Thyroid gland (tissue), 4 donors: Measurements from ENCODE around the gene DIS3L2. TPM values are rescaled to one million over a fixed set of nuclear protein-coding genes. Genes with fewer than 3 reads are reported as not detected.
"Not testable (repeated sequence)": the region's sequence is repeated elsewhere in the genome, so short reads cannot be mapped to it uniquely, and the experiment has no call there.

Experiments
- DNase-seq, 2 donors: peaks; one replicate each; pipeline ENCODE4 v3.0.0-alpha.2; 2019
- H3K27ac ChIP-seq, 3 donors: fragments of 200-600 bp; sonication (generic); 1 replicate in 2 of 3; 2 replicates in 1 of 3; pipeline ENCODE4 v1.5.1; 2016 to 2019; ENCODE audit warnings: mild to moderate bottlenecking in 1 of 3, moderate library complexity in 1 of 3
- H3K27me3 ChIP-seq: fragments of 200-600 bp; sonication (generic); one replicate; pipeline ENCODE4 v1.5.1; 2019
- H3K36me3 ChIP-seq, 2 donors: fragments of 200-600 bp; sonication (generic); one replicate each; pipeline ENCODE4 v1.5.1; 2016 to 2019
- H3K4me1 ChIP-seq, 2 donors: fragments of 200-600 bp; sonication (generic); one replicate each; pipeline ENCODE4 v1.5.1; 2017 to 2019
- H3K4me3 ChIP-seq, 3 donors: fragments of 200-600 bp; sonication (generic); replicated peaks in 1 of 3; 1 replicate in 2 of 3; 2 replicates in 1 of 3; pipeline ENCODE4 v1.5.1; 2016; ENCODE audit warnings: mild to moderate bottlenecking in 1 of 3
- H3K9me3 ChIP-seq: fragments of 200-600 bp; sonication (generic); one replicate; pipeline ENCODE4 v1.5.1; 2017
- POLR2A ChIP-seq, 2 donors: fragments of 450-650 bp; IDR thresholded peaks; one replicate each; pipeline ENCODE4 v1.6.1; 2017; ENCODE audit warnings: antibody characterized with exemption in 2 of 2, mild to moderate bottlenecking in 2 of 2, moderate library complexity in 1 of 2
- WGBS, 2 donors: methylation state at CpG; one replicate each; pipeline ENCODE4 v1.1.5; 2017; 5-methylcytosine and 5-hydroxymethylcytosine counted together
- intact Hi-C: fragments of 100-400 bp; cut with DNase I; formaldehyde crosslinking; loops from one replicate; pipeline ENCODE4 v1.15.1; 2023
- total RNA-seq, 4 donors: library from RNA; depleted of rRNA; stranded (reverse); fragments of >200 nt; gene quantifications; one replicate each; pipeline ENCODE4 v1.2.3, GENCODE V29; 2016
- TF ChIP-seq, protein P1 (sequence below), 6 experiments: fragments of 200-600 bp in 3 of 6; fragments of 450-650 bp in 3 of 6; sonication (generic) in 3 of 6; IDR thresholded peaks; one replicate each; pipeline ENCODE4 v1.5.1; 2016 to 2019; ENCODE audit warnings: antibody characterized with exemption in 6 of 6, mild to moderate bottlenecking in 2 of 6, inconsistent platforms in 1 of 6, moderate library complexity in 1 of 6

DIS3L2 gene
- total RNA-seq, 4 donors from 2014 or later, result 42.2 to 68.7 (median 50.3) TPM

DNA sequence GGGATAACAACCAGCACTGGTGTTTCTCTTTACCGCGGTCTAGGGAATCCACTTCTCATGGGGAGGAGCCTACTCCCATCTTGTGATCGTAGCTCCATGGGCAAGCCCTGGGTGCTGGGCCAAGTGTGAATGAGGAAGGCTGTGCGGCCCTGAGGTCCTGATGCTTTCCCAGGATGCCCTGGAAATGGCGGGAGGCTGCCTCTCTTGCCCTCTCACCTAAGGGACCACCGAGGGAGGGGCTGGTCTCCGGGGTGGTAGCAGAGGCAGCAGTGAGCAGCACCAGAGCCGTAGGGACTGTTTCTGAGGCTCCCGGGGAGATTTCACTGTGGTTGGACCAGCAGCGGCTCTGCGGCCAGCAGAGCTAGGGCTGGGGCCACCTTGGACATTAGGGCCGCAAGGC is 19.8 kb upstream of the DIS3L2 start:
- WGBS, 2 donors, result 80 to 87% methylated on average over 12 of the region's 12 CpGs
- Histone ChIP-seq H3K36me3 (no peaks in the 10 kb centered on the region), H3K9me3 (no peaks in the 10 kb centered on the region), H3K4me1 (no peaks in the 10 kb centered on the region), H3K4me3 (no peak overlapping the region), H3K27ac (no peak overlapping the region), H3K27me3 (no peaks in the 10 kb centered on the region)
- no peak for DNase-seq
- intact Hi-C loops, result no loop called here
- TF ChIP-seq POLR2A (IDR thresholded peaks at IDR 0.05), result no peak
- TF ChIP-seq, protein P1, sequence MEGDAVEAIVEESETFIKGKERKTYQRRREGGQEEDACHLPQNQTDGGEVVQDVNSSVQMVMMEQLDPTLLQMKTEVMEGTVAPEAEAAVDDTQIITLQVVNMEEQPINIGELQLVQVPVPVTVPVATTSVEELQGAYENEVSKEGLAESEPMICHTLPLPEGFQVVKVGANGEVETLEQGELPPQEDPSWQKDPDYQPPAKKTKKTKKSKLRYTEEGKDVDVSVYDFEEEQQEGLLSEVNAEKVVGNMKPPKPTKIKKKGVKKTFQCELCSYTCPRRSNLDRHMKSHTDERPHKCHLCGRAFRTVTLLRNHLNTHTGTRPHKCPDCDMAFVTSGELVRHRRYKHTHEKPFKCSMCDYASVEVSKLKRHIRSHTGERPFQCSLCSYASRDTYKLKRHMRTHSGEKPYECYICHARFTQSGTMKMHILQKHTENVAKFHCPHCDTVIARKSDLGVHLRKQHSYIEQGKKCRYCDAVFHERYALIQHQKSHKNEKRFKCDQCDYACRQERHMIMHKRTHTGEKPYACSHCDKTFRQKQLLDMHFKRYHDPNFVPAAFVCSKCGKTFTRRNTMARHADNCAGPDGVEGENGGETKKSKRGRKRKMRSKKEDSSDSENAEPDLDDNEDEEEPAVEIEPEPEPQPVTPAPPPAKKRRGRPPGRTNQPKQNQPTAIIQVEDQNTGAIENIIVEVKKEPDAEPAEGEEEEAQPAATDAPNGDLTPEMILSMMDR (IDR thresholded peaks at IDR 0.05), result no peak

GRCh38 chr2:231942180-231942579 is 19.3 kb upstream of the DIS3L2 start:
- no peak for TF ChIP-seq POLR2A (IDR thresholded peaks at IDR 0.05)
- TF ChIP-seq, protein P1 (IDR thresholded peaks at IDR 0.05), result no peak
- 89 to 91% methylated on average over 6 of the region's 6 CpGs for WGBS, 2 donors
- intact Hi-C loops, result no loop called here

GRCh38 chr2:231946241-231946814 is 15.2 kb upstream of the DIS3L2 start:
- H3K4me3 ChIP-seq, result no peak overlapping the region
- 88 to 90% methylated on average over 10 to 14 of the region's 15 CpGs for WGBS, 2 donors
- H3K27ac ChIP-seq, result no peak overlapping the region
- H3K4me1 ChIP-seq, result no peaks in the 10 kb centered on the region
- no peaks in the 10 kb centered on the region for H3K27me3 ChIP-seq
- intact Hi-C loops, result no loop called here
- H3K36me3 ChIP-seq, result no peaks in the 10 kb centered on the region
- no peaks in the 10 kb centered on the region for H3K9me3 ChIP-seq
- DNase-seq, result no peak
- TF ChIP-seq POLR2A (IDR thresholded peaks at IDR 0.05), result no peak
- TF ChIP-seq, protein P1 (IDR thresholded peaks at IDR 0.05), result no peak

More at GRCh38 chr2:231942180-231942579, 19.3 kb upstream of the DIS3L2 start:
- Histone ChIP-seq H3K4me3 (no peak overlapping the region), H3K36me3 (no peaks in the 10 kb centered on the region), H3K9me3 (no peaks in the 10 kb centered on the region), H3K27ac (no peak overlapping the region), H3K4me1 (no peaks in the 10 kb centered on the region), H3K27me3 (no peaks in the 10 kb centered on the region)
- DNase-seq, result no peak

DNA sequence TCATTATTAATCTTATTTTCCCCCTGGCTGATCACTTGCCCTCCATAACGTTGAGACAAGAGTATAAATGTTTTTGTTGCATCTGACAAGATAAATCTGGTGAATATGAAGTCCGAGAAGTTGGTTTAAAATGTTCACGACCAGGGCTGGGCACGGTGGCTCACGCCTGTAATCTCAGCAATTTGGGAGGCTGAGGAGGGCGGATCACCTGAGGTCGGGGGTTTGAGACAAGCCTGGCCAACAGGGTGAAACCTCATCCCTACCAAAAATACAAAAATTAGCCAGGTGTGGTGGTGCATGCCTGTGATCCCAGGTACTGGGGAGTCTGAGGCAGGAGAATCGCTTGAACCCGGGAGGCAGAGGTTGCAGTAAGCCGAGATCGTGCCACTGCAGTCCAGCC is 14.4 kb upstream of the DIS3L2 start:
- H3K4me3 ChIP-seq, DNase-seq, H3K4me1 ChIP-seq, H3K27ac ChIP-seq, H3K36me3 ChIP-seq, H3K9me3 ChIP-seq, intact Hi-C loops, H3K27me3 ChIP-seq: not testable (repeated sequence)
- 85 to 88% methylated on average over 11 of the region's 11 CpGs for WGBS, 2 donors

GRCh38 chr2:231947694-231948093 is 13.8 kb upstream of the DIS3L2 start:
- Histone ChIP-seq H3K4me3 (no peak overlapping the region), H3K9me3 (no peaks in the 10 kb centered on the region), H3K36me3 (no peaks in the 10 kb centered on the region), H3K4me1 (no peaks in the 10 kb centered on the region), H3K27me3 (no peaks in the 10 kb centered on the region), H3K27ac (no peak overlapping the region)
- no peak for DNase-seq
- WGBS, 2 donors, result 91 to 95% methylated on average over 7 of the region's 7 CpGs
- intact Hi-C loops, result no loop called here
- TF ChIP-seq, protein P1 (IDR thresholded peaks at IDR 0.05), result no peak
- TF ChIP-seq POLR2A (IDR thresholded peaks at IDR 0.05), result no peak
